A549 (cell line): ENCODE data around the gene AJUBA.

Experiments
- CEBPB ChIP-seq, 2 experiments: fragments of >200 bp in 1 of 2; sonication (Bioruptor Twin) in 1 of 2; formaldehyde crosslinking in 1 of 2; IDR thresholded peaks; 2 replicates each; pipeline ENCODE4 v1.6.1; 2012 to 2016
- CHD2 ChIP-seq: fragments of 150-350 bp; IDR thresholded peaks from 2 replicates; pipeline ENCODE4 v1.6.1; 2014; ENCODE audit warnings: low read length; ENCODE audit not compliant: partially characterized antibody
- CTCF ChIP-seq: fragments of >200 bp; sonication (Bioruptor Twin); formaldehyde crosslinking; IDR thresholded peaks from 3 replicates; pipeline ENCODE4 v1.5.1; 2016
- EP300 ChIP-seq, 2 experiments: fragments of >200 bp; sonication (Bioruptor Twin); formaldehyde crosslinking; IDR thresholded peaks; 2 replicates in 1 of 2; 3 replicates in 1 of 2; pipeline ENCODE4 v1.6.1; 2016 to 2017
- HEYL ChIP-seq: fragments of 250-450 bp; sonication (Bioruptor Pico); IDR thresholded peaks from 2 replicates; pipeline ENCODE4 v1.8.0; 2021; ENCODE audit warnings: mild to moderate bottlenecking, moderate library complexity
- MAX ChIP-seq: IDR thresholded peaks from 2 replicates; pipeline ENCODE4 v1.6.1; 2012
- NPAS2 ChIP-seq: fragments of 250-450 bp; sonication (Bioruptor Pico); IDR thresholded peaks from 2 replicates; pipeline ENCODE4 v1.8.0; 2022; ENCODE audit warnings: mild to moderate bottlenecking, moderate library complexity, borderline replicate concordance
- PBX3 ChIP-seq: IDR thresholded peaks from 2 replicates; pipeline ENCODE4 v1.6.1; 2012
- POLR2A ChIP-seq: IDR thresholded peaks from 2 replicates; pipeline ENCODE4 v1.6.1; 2012; ENCODE audit warnings: mild to moderate bottlenecking, low read length
- RAD21 ChIP-seq, 2 experiments: fragments of >200 bp in 1 of 2; sonication (Bioruptor Twin) in 1 of 2; formaldehyde crosslinking in 1 of 2; IDR thresholded peaks in 1 of 2; conservative IDR thresholded peaks in 1 of 2; 2 replicates in 1 of 2; 3 replicates in 1 of 2; pipeline ENCODE4 v1.6.1; 2012 to 2018; ENCODE audit warnings: inconsistent platforms in 1 of 2
- REST ChIP-seq: fragments of 200-600 bp; sonication (generic); IDR thresholded peaks from 2 replicates; pipeline ENCODE4 v1.6.1; 2016; ENCODE audit warnings: antibody characterized with exemption, mild to moderate bottlenecking, moderate library complexity
- RFX5 ChIP-seq: fragments of 450-650 bp; IDR thresholded peaks from 2 replicates; pipeline ENCODE4 v1.7.1; 2014; ENCODE audit warnings: antibody characterized with exemption, mild to moderate bottlenecking, moderate library complexity
- USF2 ChIP-seq: fragments of 450-650 bp; IDR thresholded peaks from 2 replicates; pipeline ENCODE4 v1.6.1; 2014; ENCODE audit warnings: antibody characterized with exemption
- ZC3H11A ChIP-seq: fragments of 450-650 bp; IDR thresholded peaks from 2 replicates; pipeline ENCODE4 v1.6.1; 2014; ENCODE audit warnings: antibody characterized with exemption, mild to moderate bottlenecking

- no peak for TF ChIP-seq EP300 (IDR thresholded peaks at IDR 0.05)
- no peak for TF ChIP-seq CTCF
- no peak for TF ChIP-seq RAD21 (conservative IDR thresholded peaks at IDR 0.05 in 1 of 2, IDR thresholded peaks at IDR 0.05 in 1 of 2)
- no peak for TF ChIP-seq REST
- no peak for TF ChIP-seq PBX3
- TF ChIP-seq USF2: no peak
- no peak for TF ChIP-seq ZC3H11A
- no peak for TF ChIP-seq NPAS2 (CRISPR knock-in tag)
- TF ChIP-seq POLR2A: no peak
- no peak for TF ChIP-seq HEYL (CRISPR knock-in tag)
- no peak for TF ChIP-seq CEBPB (IDR thresholded peaks at IDR 0.05)
- TF ChIP-seq CHD2: no peak
- TF ChIP-seq RFX5: no peak
- no peak for TF ChIP-seq MAX
These were observed 56.0 kb downstream of the AJUBA start for GRCh38 chr14:22926316-22926715.
